PC-9 (cell line): ENCODE data around the gene SLC43A3. TPM values are rescaled to one million over a fixed set of nuclear protein-coding genes. Genes with fewer than 3 reads are reported as not detected.

Experiments
- BruUV-seq: library from RNA; stranded (reverse); fragments of 400-500 nt; replicated peaks from 2 replicates; lab custom pipeline; 2021; lab: Mats Ljungman, UMichigan
- CTCF ChIA-PET: fragments of 300-600 bp; sonication (Branson Sonifier 250); formaldehyde crosslinking; loops from one replicate; lab custom pipeline; 2022; ENCODE audit warnings: antibody characterized with exemption; lab: Charles Lee
- POLR2A ChIA-PET: fragments of 300-600 bp; sonication (Branson Sonifier 250); formaldehyde crosslinking; loops from one replicate; lab custom pipeline; 2022; ENCODE audit warnings: antibody characterized with exemption; ENCODE audit not compliant: unreplicated experiment; lab: Charles Lee
- DNase-seq, 2 experiments: peaks; one replicate each; pipeline versions ENCODE4 v3.0.0 to v3.0.0-alpha.2; 2015 to 2022; ENCODE audit warnings: mixed read lengths in 1 of 2
- H2AFZ ChIP-seq: fragments of 200-600 bp; sonication (generic); 2 replicates; pipeline ENCODE4 v1.8.1; 2017; ENCODE audit warnings: antibody characterized with exemption
- H3F3A ChIP-seq: fragments of 200-600 bp; sonication (generic); 2 replicates; pipeline ENCODE4 v1.8.1; 2017; ENCODE audit warnings: antibody characterized with exemption, mild to moderate bottlenecking, low read depth; ENCODE audit not compliant: insufficient read depth
- H3K27ac ChIP-seq: fragments of 200-600 bp; sonication (generic); 2 replicates; pipeline ENCODE4 v1.6.1; 2016; ENCODE audit warnings: mixed run types
- H3K27me3 ChIP-seq: fragments of 200-600 bp; sonication (generic); 2 replicates; pipeline ENCODE4 v1.6.1; 2016; ENCODE audit warnings: low read depth, mixed run types; ENCODE audit not compliant: insufficient read depth
- H3K36me3 ChIP-seq: fragments of 200-600 bp; sonication (generic); 2 replicates; pipeline ENCODE4 v1.6.1; 2016; ENCODE audit warnings: low read depth, mixed run types
- H3K4me1 ChIP-seq: fragments of 200-600 bp; sonication (generic); replicated peaks from 2 replicates; pipeline ENCODE4 v1.6.1; 2016; ENCODE audit warnings: mixed run types; ENCODE audit not compliant: insufficient read depth
- H3K4me2 ChIP-seq: fragments of 200-600 bp; sonication (generic); 2 replicates; pipeline ENCODE4 v1.6.1; 2017; ENCODE audit warnings: mixed run types
- H3K4me3 ChIP-seq: fragments of 200-600 bp; sonication (generic); 2 replicates; pipeline ENCODE4 v1.6.1; 2016; ENCODE audit warnings: mixed run types
- H3K79me2 ChIP-seq: fragments of 200-600 bp; sonication (generic); 2 replicates; pipeline ENCODE4 v1.6.1; 2017; ENCODE audit warnings: low read depth, mixed run types
- H3K9me2 ChIP-seq: fragments of 200-600 bp; sonication (generic); 2 replicates; pipeline ENCODE4 v1.8.1; 2017; ENCODE audit warnings: mild to moderate bottlenecking; ENCODE audit not compliant: insufficient read depth
- H3K9me3 ChIP-seq: fragments of 200-600 bp; sonication (generic); 2 replicates; pipeline ENCODE4 v1.8.1; 2016; ENCODE audit warnings: low read depth; ENCODE audit not compliant: insufficient read depth
- H4K20me1 ChIP-seq: fragments of 200-600 bp; sonication (generic); 2 replicates; pipeline ENCODE4 v1.8.1; 2017; ENCODE audit not compliant: insufficient read depth
- EZH2 ChIP-seq: fragments of 200-600 bp; sonication (generic); IDR thresholded peaks from 2 replicates; pipeline ENCODE4 v1.8.0; 2017; ENCODE audit warnings: antibody characterized with exemption, low read depth
- intact Hi-C: fragments of 100-400 bp; cut with micrococcal nuclease; formaldehyde crosslinking; loops from one replicate; pipeline ENCODE4 v1.10.0; 2022; ENCODE audit not compliant: unreplicated experiment
- total RNA-seq: library from RNA; stranded (reverse); gene quantifications from 2 replicates; pipeline ENCODE4 v1.2.3, GENCODE V29; 2021
- TF ChIP-seq, protein P1 (sequence below): fragments of 200-600 bp; sonication (generic); conservative IDR thresholded peaks from 2 replicates; pipeline ENCODE4 v1.6.1; 2017; ENCODE audit warnings: mixed run types, antibody characterized with exemption, mild to moderate bottlenecking, moderate library complexity

Gene SLC43A3
- total RNA-seq, 1 experiment from 2014 or later = 41.3 TPM

DNA sequence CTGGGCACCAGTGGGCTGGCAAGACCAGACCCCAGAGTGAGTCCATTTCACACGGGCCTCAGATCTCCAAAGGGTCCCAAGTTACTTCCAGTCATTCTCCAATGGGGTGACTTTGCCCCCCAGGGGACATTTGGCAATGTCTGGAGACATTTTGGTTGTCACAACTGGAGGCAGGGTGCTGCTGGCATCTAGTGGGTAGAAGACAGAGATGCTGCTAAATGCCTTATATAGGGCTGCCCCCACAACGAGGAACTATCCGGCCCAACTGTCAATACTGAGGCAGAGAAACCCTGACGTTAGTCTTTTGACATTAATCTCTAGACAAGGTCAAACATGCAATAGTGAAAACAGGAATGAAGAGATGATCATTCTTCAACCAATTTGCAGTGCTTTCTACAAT lies 39.8 kb upstream of the SLC43A3 start:
- no peak overlapping the region for H3K4me2 ChIP-seq
- H3K9me2 ChIP-seq = no peaks in the 10 kb centered on the region
- H3K79me2 ChIP-seq = no peaks in the 10 kb centered on the region
- H4K20me1 ChIP-seq = no peaks in the 10 kb centered on the region
- H3K4me1 ChIP-seq = no peaks in the 10 kb centered on the region
- BruUV-seq = no TSS peak
- ChIA-PET CTCF (no interaction called here), POLR2A (no interaction called here)
- no peaks in the 10 kb centered on the region for H3K27me3 ChIP-seq
- no peak overlapping the region for H3K4me3 ChIP-seq
- no peaks in the 10 kb centered on the region for H3F3A ChIP-seq
- H3K9me3 ChIP-seq = no peaks in the 10 kb centered on the region
- no peak for DNase-seq
- H3K36me3 ChIP-seq = no peaks in the 10 kb centered on the region
- intact Hi-C loops = no loop called here
- TF ChIP-seq EZH2 = no peak
- TF ChIP-seq, protein P1, sequence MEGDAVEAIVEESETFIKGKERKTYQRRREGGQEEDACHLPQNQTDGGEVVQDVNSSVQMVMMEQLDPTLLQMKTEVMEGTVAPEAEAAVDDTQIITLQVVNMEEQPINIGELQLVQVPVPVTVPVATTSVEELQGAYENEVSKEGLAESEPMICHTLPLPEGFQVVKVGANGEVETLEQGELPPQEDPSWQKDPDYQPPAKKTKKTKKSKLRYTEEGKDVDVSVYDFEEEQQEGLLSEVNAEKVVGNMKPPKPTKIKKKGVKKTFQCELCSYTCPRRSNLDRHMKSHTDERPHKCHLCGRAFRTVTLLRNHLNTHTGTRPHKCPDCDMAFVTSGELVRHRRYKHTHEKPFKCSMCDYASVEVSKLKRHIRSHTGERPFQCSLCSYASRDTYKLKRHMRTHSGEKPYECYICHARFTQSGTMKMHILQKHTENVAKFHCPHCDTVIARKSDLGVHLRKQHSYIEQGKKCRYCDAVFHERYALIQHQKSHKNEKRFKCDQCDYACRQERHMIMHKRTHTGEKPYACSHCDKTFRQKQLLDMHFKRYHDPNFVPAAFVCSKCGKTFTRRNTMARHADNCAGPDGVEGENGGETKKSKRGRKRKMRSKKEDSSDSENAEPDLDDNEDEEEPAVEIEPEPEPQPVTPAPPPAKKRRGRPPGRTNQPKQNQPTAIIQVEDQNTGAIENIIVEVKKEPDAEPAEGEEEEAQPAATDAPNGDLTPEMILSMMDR = no peak
- H2AFZ ChIP-seq = no peak overlapping the region
- no peak overlapping the region for H3K27ac ChIP-seq

DNA sequence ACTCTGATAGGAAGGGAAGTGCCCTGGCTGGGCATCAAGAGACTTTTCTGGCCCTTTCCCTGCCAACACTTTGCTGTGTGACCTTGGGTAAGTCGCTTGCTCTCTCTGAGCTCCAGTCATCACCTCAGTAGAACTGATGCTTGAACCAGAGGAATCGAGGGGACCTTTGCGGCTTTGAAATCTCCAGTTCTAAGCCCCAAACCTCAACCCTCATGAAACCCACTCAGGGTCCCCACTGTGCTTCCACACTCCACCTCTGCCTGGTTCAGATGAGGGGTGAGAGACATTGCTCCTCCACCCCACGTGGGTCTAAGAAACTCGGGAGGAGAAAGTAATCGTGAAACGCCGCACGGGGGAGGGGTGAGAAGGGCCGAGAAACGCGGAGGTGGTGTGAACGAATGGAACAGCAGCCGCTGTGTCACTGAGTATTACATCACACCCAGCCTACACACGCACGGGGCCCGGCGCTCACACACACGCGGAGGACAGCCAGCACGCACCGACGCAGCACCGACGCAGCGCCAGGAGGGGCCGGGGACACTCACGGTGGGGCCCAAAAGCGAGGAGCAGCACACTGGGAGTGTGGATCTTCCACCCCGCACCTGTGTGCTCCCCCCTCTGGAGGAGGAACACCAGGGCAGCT lies 37.7 kb upstream of the SLC43A3 start:
- Histone ChIP-seq H3K4me1 (peaks cover 5% of the 10 kb centered on the region), H4K20me1 (no peaks in the 10 kb centered on the region), H3K27me3 (peaks cover 12% of the 10 kb centered on the region), H3K36me3 (no peaks in the 10 kb centered on the region), H3K9me2 (no peaks in the 10 kb centered on the region), H3K4me2 (no peak overlapping the region), H3K9me3 (no peaks in the 10 kb centered on the region), H2AFZ (no peak overlapping the region), H3K79me2 (no peaks in the 10 kb centered on the region), H3F3A (no peaks in the 10 kb centered on the region), H3K4me3 (no peak overlapping the region), H3K27ac (no peak overlapping the region)
- POLR2A ChIA-PET = interaction anchor here (0.7 kb wide), 1 partner anchor 12 kb away, joined by 6 read pairs; no protein-coding TSS in a partner anchor
- BruUV-seq = no TSS peak
- no peak for DNase-seq
- intact Hi-C loops = no loop called here
- CTCF ChIA-PET = no interaction called here
- no peak for TF ChIP-seq EZH2
- TF ChIP-seq, protein P1 = no peak

DNA sequence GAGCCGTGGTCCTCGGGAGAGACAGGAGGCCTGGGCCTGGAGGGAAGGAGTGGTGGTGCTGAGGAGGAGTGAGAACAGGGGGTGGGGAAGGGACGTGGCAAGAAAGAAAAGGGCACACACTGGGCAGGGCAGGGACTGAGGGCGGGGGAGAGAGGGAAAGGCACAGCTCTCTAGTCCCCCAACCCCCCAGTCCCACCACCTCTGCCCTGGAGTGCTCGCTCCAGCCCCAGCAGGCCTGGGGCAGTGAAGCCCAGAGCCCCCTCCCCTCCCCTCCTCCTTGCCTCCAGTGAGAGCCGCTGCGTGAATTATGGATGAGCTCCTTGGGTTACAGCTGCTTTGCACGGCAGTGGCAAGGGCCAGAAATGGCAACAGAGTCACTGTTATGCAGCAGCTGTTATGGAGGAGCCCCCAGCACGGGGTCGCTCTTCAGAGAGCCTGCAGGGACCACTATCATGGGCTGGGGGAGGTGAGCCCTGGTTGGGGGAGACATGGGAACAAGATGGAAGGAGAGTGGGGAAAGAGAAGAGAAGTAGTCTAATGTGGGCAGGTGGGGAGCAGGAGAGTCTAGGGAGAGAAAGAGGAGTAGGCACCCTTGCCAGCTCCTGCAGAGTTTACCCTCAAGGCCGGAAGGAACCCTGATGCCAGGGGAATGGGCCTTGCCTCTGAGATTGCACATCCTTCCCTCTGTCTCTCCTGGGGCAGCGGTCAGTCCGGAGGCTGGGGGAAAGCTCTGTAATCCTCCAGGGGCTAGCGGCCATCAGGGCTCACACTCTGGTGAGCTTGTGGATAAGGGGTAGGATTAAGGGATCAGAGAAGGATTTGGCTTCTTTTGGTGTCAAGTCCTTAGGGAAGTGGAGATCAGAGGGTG lies 37.0 kb upstream of the SLC43A3 start:
- CTCF ChIA-PET = interaction anchor here (1.0 to 1.2 kb wide), 2 partner anchors 13 to 104 kb away, joined by 6 to 10 read pairs; partner anchors contain the start of gene UBE2L6
- no peaks in the 10 kb centered on the region for H3K36me3 ChIP-seq
- peaks cover 12% of the 10 kb centered on the region for H3K4me1 ChIP-seq
- H3F3A ChIP-seq = no peaks in the 10 kb centered on the region
- no peaks in the 10 kb centered on the region for H3K9me3 ChIP-seq
- POLR2A ChIA-PET = interaction anchor here (0.7 kb wide), 1 partner anchor 13 kb away, joined by 6 read pairs; no protein-coding TSS in a partner anchor
- H3K4me2 ChIP-seq = no peak overlapping the region
- no peak for DNase-seq
- no peaks in the 10 kb centered on the region for H3K9me2 ChIP-seq
- no peaks in the 10 kb centered on the region for H4K20me1 ChIP-seq
- TF ChIP-seq, protein P1 = no peak
- no peak for TF ChIP-seq EZH2
- no peaks in the 10 kb centered on the region for H3K79me2 ChIP-seq
- intact Hi-C loops = no loop called here
- H2AFZ ChIP-seq = no peak overlapping the region
- BruUV-seq = no TSS peak
- no peak overlapping the region for H3K27ac ChIP-seq
- no peak overlapping the region for H3K4me3 ChIP-seq
- peaks cover 19% of the 10 kb centered on the region for H3K27me3 ChIP-seq
